Esophagus muscularis mucosa (tissue), 4 donors: ENCODE measurements around the gene ZSWIM4. TPM values are rescaled to one million over a fixed set of nuclear protein-coding genes. Genes with fewer than 3 reads are reported as not detected.

Experiments used
- DNase-seq: peaks from one replicate; pipeline ENCODE4 v3.0.0-alpha.2; 2017; ENCODE audit errors: extremely low spot score
- H3K27ac ChIP-seq, 4 donors: fragments of 200-600 bp; sonication (generic); replicated peaks in 1 of 4; 1 replicate in 3 of 4; 2 replicates in 1 of 4; pipeline ENCODE4 v1.5.1; 2016 to 2019; ENCODE audit warnings: mild to moderate bottlenecking in 1 of 4
- H3K27me3 ChIP-seq, 4 donors: fragments of 200-600 bp; sonication (generic); one replicate each; pipeline versions ENCODE4 v1.5.1 to v1.6.0; 2016 to 2019
- H3K36me3 ChIP-seq, 4 donors: fragments of 200-600 bp; sonication (generic); one replicate each; pipeline ENCODE4 v1.5.1; 2016 to 2019
- H3K4me1 ChIP-seq, 4 donors: fragments of 200-600 bp; sonication (generic); one replicate each; pipeline ENCODE4 v1.5.1; 2016 to 2019
- H3K4me3 ChIP-seq, 4 donors: fragments of 200-600 bp; sonication (generic); 1 replicate in 2 of 4; 2 replicates in 2 of 4; pipeline ENCODE4 v1.5.1; 2016 to 2019; ENCODE audit warnings: mild to moderate bottlenecking in 4 of 4, moderate library complexity in 1 of 4
- H3K9me3 ChIP-seq, 4 donors: fragments of 200-600 bp; sonication (generic); 1 replicate in 3 of 4; 2 replicates in 1 of 4; pipeline ENCODE4 v1.5.1; 2016 to 2019
- EP300 ChIP-seq: sonication (generic); formaldehyde crosslinking; IDR thresholded peaks from one replicate; pipeline ENCODE4 v1.6.1; 2017; ENCODE audit warnings: antibody characterized with exemption
- POLR2A ChIP-seq: fragments of 450-650 bp; IDR thresholded peaks from one replicate; pipeline ENCODE4 v1.6.1; 2017; ENCODE audit warnings: antibody characterized with exemption, moderate library complexity, mild to moderate bottlenecking, low read depth
- POLR2AphosphoS5 ChIP-seq, 2 donors: sonication (generic); formaldehyde crosslinking; IDR thresholded peaks; one replicate each; pipeline ENCODE4 v1.6.1; 2017; ENCODE audit warnings: antibody characterized with exemption in 2 of 2
- WGBS: methylation state at CpG from one replicate; pipeline ENCODE4 v1.1.5; 2018; 5-methylcytosine and 5-hydroxymethylcytosine counted together
- intact Hi-C: fragments of 100-400 bp; cut with DNase I; formaldehyde crosslinking; loops from one replicate; pipeline ENCODE4 v1.15.1; 2023
- total RNA-seq, 4 donors: library from RNA; depleted of rRNA; stranded (reverse); fragments of >200 nt; gene quantifications; one replicate each; pipeline versions ENCODE4 v1.1.0 to v1.2.1, GENCODE V29; 2016
- TF ChIP-seq, protein P1 (sequence below), 3 experiments: fragments of 200-600 bp in 2 of 3; fragments of 450-650 bp in 1 of 3; sonication (generic) in 2 of 3; IDR thresholded peaks; one replicate each; pipeline ENCODE4 v1.5.1; 2017 to 2019; ENCODE audit warnings: antibody characterized with exemption in 3 of 3, mild to moderate bottlenecking in 2 of 3, moderate library complexity in 1 of 3

Gene ZSWIM4
- total RNA-seq, 4 donors from 2014 or later: 5.3 to 11.6 (median 7.8) TPM

- no peaks in the 10 kb centered on the region for H3K27me3 ChIP-seq
- WGBS: 29% methylated on average over 7 of the region's 26 CpGs
- intact Hi-C loops: loop anchor here (10.0 kb wide), 1 partner anchor 687 kb away; the partner anchor contains the start of genes IER2 and STX10
- peak; percentile 57 to 71 for TF ChIP-seq POLR2AphosphoS5 (IDR thresholded peaks at IDR 0.05)
- TF ChIP-seq, protein P1, sequence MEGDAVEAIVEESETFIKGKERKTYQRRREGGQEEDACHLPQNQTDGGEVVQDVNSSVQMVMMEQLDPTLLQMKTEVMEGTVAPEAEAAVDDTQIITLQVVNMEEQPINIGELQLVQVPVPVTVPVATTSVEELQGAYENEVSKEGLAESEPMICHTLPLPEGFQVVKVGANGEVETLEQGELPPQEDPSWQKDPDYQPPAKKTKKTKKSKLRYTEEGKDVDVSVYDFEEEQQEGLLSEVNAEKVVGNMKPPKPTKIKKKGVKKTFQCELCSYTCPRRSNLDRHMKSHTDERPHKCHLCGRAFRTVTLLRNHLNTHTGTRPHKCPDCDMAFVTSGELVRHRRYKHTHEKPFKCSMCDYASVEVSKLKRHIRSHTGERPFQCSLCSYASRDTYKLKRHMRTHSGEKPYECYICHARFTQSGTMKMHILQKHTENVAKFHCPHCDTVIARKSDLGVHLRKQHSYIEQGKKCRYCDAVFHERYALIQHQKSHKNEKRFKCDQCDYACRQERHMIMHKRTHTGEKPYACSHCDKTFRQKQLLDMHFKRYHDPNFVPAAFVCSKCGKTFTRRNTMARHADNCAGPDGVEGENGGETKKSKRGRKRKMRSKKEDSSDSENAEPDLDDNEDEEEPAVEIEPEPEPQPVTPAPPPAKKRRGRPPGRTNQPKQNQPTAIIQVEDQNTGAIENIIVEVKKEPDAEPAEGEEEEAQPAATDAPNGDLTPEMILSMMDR (IDR thresholded peaks at IDR 0.05): no peak
- TF ChIP-seq POLR2A: peak; percentile 38
- TF ChIP-seq EP300: no peak
- peaks cover 53 to 86% (median 79%) of the 10 kb centered on the region in 4 donors for H3K4me1 ChIP-seq
- H3K4me3 ChIP-seq: peak overlapping the region; percentile 85 to 100 (median 100)
- no peak for DNase-seq
- no peaks in the 10 kb centered on the region for H3K9me3 ChIP-seq
- peaks cover 0 to 35% (median 9%) of the 10 kb centered on the region in 4 donors for H3K36me3 ChIP-seq
- H3K27ac ChIP-seq: peak overlapping the region; percentile 99 to 100 (median 100)
These were observed 46.1 kb downstream of the ZSWIM4 start for GRCh38 chr19:13841086-13841961.

DNA sequence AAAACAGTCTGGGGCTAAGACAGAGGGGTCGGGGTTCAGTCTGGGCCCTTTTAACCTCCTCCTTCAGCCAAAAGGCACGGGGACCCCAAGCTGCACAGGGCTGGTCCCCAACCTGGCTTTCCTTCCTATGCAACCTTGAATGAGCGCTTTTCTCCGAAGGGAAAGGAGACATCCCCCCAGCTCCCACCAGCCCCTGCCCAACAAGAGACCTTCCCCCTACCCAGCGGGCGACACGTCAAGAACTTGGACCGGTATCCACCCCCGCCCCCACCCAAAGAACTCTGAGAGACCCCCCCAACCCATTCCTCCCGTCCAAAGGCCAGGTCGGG is 46.7 kb downstream of the ZSWIM4 start:
- H3K9me3 ChIP-seq: no peaks in the 10 kb centered on the region
- H3K36me3 ChIP-seq: peaks cover 0 to 29% (median 3%) of the 10 kb centered on the region in 4 donors
- no peak for TF ChIP-seq EP300
- TF ChIP-seq POLR2AphosphoS5 (IDR thresholded peaks at IDR 0.05): no peak
- TF ChIP-seq, protein P1 (IDR thresholded peaks at IDR 0.05): no peak
- TF ChIP-seq POLR2A: no peak
- peak overlapping the region; percentile 85 to 100 (median 100) for H3K4me3 ChIP-seq
- DNase-seq: no peak
- peak overlapping the region; percentile 99 to 100 (median 100) for H3K27ac ChIP-seq
- intact Hi-C loops: loop anchor here (10.0 kb wide), 1 partner anchor 687 kb away; the partner anchor contains the start of genes IER2 and STX10
- no peaks in the 10 kb centered on the region for H3K27me3 ChIP-seq
- 0% methylated on average over 5 of the region's 11 CpGs for WGBS
- H3K4me1 ChIP-seq: peaks cover 53 to 86% (median 79%) of the 10 kb centered on the region in 4 donors

DNA sequence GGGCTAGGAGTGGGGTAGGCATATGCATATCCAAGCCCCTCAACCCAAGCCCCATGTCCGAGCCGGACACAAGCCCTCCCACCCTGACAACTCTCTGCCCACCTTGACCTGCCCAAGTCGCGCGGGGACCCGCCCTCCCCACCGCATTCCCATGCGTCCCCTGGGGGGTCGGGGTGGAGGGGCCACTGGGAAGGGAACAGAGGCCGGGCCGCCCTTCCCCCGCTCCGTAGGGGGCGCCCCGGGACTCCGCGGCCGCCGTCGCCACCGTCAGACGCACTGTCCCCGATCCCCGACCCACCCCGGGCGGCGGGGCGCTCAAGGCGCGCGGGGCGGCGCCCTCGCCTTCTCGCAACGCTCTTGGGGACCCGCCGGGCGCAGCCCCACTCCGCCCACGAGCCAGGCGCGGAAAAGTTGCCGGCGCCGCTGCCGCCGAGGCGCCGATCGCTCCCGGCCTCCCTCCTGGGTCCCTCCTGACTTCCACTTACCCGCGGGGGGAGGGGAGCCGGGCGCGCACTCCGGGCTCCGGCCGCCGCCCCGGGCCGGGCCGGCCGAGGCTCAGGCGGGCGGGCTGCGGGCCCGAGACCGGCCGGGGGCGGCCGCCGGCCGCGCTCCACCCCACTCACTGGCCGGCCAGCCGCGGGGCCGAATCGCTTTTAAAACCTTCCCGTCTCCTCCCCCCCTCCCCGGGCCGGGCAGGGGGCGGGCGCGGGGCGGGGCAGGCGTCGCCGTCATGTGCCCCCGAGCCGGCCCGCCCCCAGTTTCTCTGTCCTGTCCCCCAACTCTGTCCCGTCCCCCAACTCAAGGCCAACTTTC is 47.3 kb downstream of the ZSWIM4 start:
- no peaks in the 10 kb centered on the region for H3K27me3 ChIP-seq
- peak overlapping the region; percentile 85 to 100 (median 100) for H3K4me3 ChIP-seq
- no peaks in the 10 kb centered on the region for H3K9me3 ChIP-seq
- 0% methylated on average over 27 of the region's 95 CpGs for WGBS
- TF ChIP-seq, protein P1 (IDR thresholded peaks at IDR 0.05): peak in 2 of 3 experiments; percentile 11 to 19
- TF ChIP-seq POLR2A: peak; percentile 64
- TF ChIP-seq POLR2AphosphoS5 (IDR thresholded peaks at IDR 0.05): peak; percentile 84 to 93
- no peak for TF ChIP-seq EP300
- peaks cover 49 to 85% (median 79%) of the 10 kb centered on the region in 4 donors for H3K4me1 ChIP-seq
- no peak for DNase-seq
- H3K36me3 ChIP-seq: peaks cover 0 to 23% (median 3%) of the 10 kb centered on the region in 4 donors
- intact Hi-C loops: loop anchor here (10.0 kb wide), 1 partner anchor 688 kb away; the partner anchor contains the start of genes IER2 and STX10
- peak overlapping the region; percentile 99 to 100 (median 100) for H3K27ac ChIP-seq

DNA sequence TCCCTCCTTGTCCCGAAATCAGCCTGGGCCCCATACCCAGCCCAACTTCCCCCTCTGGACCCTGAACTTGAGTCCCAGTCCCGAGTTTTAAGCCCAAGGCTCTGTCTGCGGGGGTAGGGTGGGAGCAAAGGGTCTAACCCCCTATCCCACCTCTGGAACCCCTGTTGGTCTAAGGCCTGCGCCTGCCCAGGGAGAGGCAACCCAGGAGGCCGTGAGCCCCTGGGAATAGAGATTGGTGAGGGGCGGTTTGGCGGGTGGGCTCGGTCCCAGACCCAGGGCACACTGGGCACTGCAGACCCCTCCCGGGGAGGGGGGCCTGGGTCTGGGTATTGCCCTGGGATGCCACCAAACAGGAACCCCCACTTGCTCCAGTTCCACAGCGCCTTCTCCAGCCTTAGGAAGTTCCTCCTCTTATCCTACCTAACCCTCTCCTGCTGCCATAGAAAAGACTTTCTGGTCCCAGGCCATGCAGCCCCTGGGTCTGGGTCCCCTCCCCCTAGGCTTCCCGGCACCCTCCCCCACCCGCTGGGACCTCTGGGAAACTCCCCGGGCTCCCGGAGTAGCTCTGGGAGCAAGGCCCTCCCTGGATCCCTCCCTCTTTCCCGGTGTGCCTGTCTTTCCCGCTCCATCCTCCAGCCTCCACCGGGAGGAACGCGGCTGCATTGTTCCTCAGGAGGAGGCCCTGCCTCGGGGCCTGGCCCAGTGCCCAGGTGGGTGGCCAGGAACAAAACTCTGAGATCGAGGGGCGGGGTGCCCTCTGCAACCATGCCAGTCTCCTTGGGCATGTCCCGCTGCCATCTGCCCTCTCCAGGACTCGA is 48.1 kb downstream of the ZSWIM4 start:
- DNase-seq: no peak
- Histone ChIP-seq H3K36me3 (peaks cover 0 to 15% (median 1%) of the 10 kb centered on the region in 4 donors), H3K4me3 (peak overlapping the region; percentile 85 to 100 (median 100)), H3K4me1 (peaks cover 48 to 85% (median 78%) of the 10 kb centered on the region in 4 donors), H3K27me3 (no peaks in the 10 kb centered on the region), H3K9me3 (no peaks in the 10 kb centered on the region), H3K27ac (peak overlapping the region; percentile 99 to 100 (median 100))
- TF ChIP-seq POLR2A: no peak
- TF ChIP-seq, protein P1 (IDR thresholded peaks at IDR 0.05): no peak
- TF ChIP-seq EP300: peak; percentile 39
- TF ChIP-seq POLR2AphosphoS5 (IDR thresholded peaks at IDR 0.05): peak; percentile 67 to 69
- intact Hi-C loops: loop anchor here (10.0 kb wide), 1 partner anchor 689 kb away; the partner anchor contains the start of genes IER2 and STX10
- WGBS: 12% methylated on average over 8 of the region's 24 CpGs
